Measurements from ENCODE around the gene LRRN2.
"Not testable (repeated sequence)": the region's sequence is repeated elsewhere in the genome, so short reads cannot be mapped to it uniquely, and the experiment has no call there.

The LRRN2 gene

DNA sequence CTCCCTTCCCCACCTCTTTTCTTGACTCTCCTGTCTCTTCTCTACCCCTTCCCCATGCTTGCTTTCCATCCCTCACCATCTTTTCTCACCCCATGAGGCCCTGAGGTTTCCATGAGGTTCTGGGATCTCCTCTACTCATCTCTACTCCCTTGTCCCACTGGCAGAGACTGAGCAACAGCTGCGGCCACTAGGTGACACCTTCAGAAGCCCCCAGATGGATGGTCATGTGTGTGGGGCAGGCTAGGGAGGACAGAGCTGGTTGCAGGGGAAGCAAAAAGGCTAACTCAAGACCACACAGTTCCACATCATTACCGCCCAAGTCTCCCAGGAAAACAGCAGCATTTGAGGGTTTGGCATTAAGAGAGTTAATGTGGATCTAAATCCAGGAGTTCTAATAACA, 45.0 kb downstream of the LRRN2 start:
- no peak for DNase-seq
- H3K27me3 ChIP-seq (replicated peaks), result peaks cover 2% of the 10 kb centered on the region
- in situ Hi-C loops (cut with HindIII; ENCODE audit: low pct_ligation_motif_present, low sequenced_read_pairs), result no loop called here
- no peak overlapping the region for H3K4me3 ChIP-seq (ENCODE audit: low read depth, low read length)
- no peak overlapping the region for H3K27ac ChIP-seq
- no peaks in the 10 kb centered on the region for H3K36me3 ChIP-seq (replicated peaks)
- TF ChIP-seq, protein P1, sequence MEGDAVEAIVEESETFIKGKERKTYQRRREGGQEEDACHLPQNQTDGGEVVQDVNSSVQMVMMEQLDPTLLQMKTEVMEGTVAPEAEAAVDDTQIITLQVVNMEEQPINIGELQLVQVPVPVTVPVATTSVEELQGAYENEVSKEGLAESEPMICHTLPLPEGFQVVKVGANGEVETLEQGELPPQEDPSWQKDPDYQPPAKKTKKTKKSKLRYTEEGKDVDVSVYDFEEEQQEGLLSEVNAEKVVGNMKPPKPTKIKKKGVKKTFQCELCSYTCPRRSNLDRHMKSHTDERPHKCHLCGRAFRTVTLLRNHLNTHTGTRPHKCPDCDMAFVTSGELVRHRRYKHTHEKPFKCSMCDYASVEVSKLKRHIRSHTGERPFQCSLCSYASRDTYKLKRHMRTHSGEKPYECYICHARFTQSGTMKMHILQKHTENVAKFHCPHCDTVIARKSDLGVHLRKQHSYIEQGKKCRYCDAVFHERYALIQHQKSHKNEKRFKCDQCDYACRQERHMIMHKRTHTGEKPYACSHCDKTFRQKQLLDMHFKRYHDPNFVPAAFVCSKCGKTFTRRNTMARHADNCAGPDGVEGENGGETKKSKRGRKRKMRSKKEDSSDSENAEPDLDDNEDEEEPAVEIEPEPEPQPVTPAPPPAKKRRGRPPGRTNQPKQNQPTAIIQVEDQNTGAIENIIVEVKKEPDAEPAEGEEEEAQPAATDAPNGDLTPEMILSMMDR (IDR thresholded peaks at IDR 0.05; ENCODE audit: low read depth, low read length, missing control alignments), result no peak

DNA sequence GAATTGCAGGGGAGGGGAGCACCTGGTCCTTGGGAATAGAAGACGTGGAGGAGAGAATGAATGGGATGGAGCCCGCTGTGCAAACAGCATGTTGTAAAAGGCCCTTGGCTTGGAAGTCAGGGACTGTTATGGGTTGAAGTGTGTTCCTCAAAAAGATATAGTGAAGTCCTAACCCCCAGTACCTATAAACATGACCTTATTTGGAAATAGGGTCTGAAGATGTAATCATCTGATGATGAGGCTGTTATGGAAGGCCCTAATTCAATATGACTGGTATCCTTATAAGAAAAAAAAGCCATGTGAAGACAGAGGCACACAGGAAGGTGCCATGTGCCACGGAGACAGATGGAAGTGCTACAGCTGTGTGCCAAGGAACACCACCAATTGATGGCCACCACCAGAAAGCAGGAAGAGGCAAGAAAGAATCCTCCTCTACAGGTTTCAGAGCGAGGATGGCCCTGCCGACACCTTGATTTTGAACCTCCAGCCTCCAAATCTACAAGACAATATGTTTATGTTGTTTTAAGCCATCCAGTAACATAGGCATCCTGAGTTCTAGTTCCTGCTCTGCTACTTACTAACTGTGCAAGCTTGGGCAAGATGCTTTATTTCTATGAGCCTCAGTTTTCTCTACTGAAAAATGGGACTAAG, 51.2 kb downstream of the LRRN2 start:
- H3K27me3 ChIP-seq (replicated peaks), result peaks cover 2% of the 10 kb centered on the region
- in situ Hi-C loops (cut with HindIII; ENCODE audit: low pct_ligation_motif_present, low sequenced_read_pairs), result no loop called here
- TF ChIP-seq, protein P1 (IDR thresholded peaks at IDR 0.05; ENCODE audit: low read depth, low read length, missing control alignments), result no peak
- H3K27ac ChIP-seq, result no peak overlapping the region
- H3K36me3 ChIP-seq (replicated peaks), result no peaks in the 10 kb centered on the region
- DNase-seq, result no peak
- H3K4me3 ChIP-seq (ENCODE audit: low read depth, low read length), result no peak overlapping the region

DNA sequence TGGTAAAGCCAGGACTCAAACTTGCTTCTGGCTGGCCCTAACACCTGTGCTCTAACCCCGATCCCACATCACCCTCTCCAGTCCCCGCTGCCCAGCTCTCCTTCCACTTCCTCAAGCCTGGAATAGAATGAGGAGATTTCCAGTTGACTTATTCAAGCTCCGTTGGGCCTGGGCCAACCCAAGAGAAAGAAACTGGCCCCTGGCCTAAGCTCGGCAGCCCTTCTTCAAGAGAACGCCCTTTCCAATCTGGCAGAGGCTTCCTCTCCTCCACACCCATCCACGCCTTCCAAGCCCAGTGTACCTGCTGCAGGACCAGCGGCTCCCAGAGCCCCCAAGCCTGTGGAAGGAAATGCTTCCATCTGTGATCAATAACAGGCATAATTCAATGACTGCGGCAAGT, 51.9 kb downstream of the LRRN2 start:
- no peak for DNase-seq
- H3K36me3 ChIP-seq (replicated peaks), result no peaks in the 10 kb centered on the region
- peaks cover 2% of the 10 kb centered on the region for H3K27me3 ChIP-seq (replicated peaks)
- no peak overlapping the region for H3K4me3 ChIP-seq (ENCODE audit: low read depth, low read length)
- in situ Hi-C loops (cut with HindIII; ENCODE audit: low pct_ligation_motif_present, low sequenced_read_pairs), result no loop called here
- TF ChIP-seq, protein P1 (IDR thresholded peaks at IDR 0.05; ENCODE audit: low read depth, low read length, missing control alignments), result no peak
- H3K27ac ChIP-seq, result no peak overlapping the region

DNA sequence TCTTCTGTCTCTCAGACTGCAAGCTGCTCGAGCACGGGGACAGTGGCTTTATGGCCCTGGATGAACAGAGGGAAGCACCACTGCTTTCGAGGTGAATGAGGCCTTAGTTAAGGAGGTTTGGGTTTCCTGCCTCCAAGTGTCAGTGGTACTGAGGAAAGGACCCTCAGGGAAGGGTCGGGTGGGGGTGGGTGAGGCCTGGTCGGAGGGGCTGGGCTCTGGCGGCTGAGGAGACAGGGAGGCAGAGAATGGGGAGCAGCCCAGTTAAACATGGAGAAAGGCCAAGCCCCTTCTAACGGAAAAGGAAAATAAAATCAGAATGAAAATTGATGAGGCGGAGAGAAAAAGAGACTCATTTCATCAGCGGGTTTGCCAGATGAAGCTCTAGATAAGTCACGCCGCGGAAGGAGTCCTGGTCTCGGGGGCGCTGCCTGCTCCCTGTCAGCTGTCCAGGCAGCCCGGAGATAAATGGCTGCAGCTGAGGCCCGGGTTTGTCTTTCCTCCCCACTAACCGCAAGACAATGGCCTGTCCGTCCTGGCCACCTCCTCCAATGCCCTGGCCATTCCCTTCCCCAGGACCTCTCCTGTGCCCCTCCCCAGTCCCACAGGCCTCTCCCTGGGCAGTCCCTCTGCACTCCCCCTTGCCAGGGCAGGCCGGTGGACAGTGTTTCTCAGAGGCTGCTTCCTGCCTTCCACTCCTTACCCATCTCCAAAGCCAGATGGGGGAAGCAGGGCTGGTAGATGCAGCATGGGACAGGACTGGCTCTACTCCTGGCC, 55.2 kb downstream of the LRRN2 start:
- DNase-seq, result no peak
- in situ Hi-C loops (cut with HindIII; ENCODE audit: low pct_ligation_motif_present, low sequenced_read_pairs), result no loop called here
- no peak overlapping the region for H3K4me3 ChIP-seq (ENCODE audit: low read depth, low read length)
- H3K36me3 ChIP-seq (replicated peaks), result no peaks in the 10 kb centered on the region
- peaks cover 5% of the 10 kb centered on the region for H3K27me3 ChIP-seq (replicated peaks)
- TF ChIP-seq, protein P1 (IDR thresholded peaks at IDR 0.05; ENCODE audit: low read depth, low read length, missing control alignments), result no peak
- H3K27ac ChIP-seq, result no peak overlapping the region

DNA sequence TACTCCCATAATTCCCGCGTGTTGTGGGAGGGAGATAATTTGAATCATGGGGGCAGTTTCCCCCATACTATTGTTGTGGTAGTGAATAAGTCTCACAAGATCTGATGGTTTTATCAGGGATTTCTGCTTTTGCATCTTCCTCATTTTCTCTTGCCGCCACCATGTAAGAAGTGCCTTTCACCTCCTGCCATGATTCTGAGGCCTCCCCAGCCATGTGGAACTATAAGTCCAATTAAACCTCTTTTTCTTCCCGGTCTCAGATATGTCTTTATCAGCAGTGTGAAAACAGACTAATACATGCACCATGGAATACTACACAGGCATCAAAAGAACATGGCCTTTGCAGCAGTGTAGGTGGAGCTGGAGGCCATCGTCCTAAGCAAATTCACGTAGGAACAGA, 56.1 kb downstream of the LRRN2 start:
- H3K4me3 ChIP-seq (ENCODE audit: low read depth, low read length); in situ Hi-C loops (cut with HindIII; ENCODE audit: low pct_ligation_motif_present, low sequenced_read_pairs); H3K36me3 ChIP-seq (replicated peaks); H3K27me3 ChIP-seq (replicated peaks); H3K27ac ChIP-seq; DNase-seq: not testable (repeated sequence)

DNA sequence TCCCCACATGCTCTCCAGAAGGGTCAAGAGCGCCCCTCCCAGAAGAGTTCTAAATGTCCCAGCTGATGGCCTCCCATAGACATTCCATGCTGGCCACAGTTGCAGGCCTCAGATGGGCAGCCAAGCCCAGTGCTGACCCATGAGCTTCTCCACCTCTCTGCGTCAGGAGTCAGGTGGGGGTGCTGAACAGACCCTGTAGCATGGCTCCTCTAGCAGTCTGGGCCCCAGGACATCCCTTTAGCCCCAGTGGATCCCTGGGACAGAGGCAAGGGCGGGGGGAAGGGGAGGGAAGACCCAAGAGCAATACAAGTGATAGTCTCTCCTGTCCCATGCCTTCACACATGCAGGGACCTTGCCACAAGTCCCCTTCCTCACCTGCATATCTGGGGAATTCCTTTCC, 56.7 kb downstream of the LRRN2 start:
- Histone ChIP-seq H3K36me3 (replicated peaks) (no peaks in the 10 kb centered on the region), H3K4me3 (ENCODE audit: low read depth, low read length) (no peak overlapping the region), H3K27me3 (replicated peaks) (peaks cover 5% of the 10 kb centered on the region), H3K27ac (no peak overlapping the region)
- in situ Hi-C loops (cut with HindIII; ENCODE audit: low pct_ligation_motif_present, low sequenced_read_pairs), result no loop called here
- TF ChIP-seq, protein P1 (IDR thresholded peaks at IDR 0.05; ENCODE audit: low read depth, low read length, missing control alignments), result no peak
- DNase-seq, result no peak

All from brain microvascular endothelial cell (primary cell).